Adrenal gland (tissue), 12 donors: ENCODE data around the gene MROH8. TPM values are rescaled to one million over a fixed set of nuclear protein-coding genes. Genes with fewer than 3 reads are reported as not detected.

Experiments used
- DNase-seq, 7 donors: peaks; one replicate each; pipeline ENCODE4 v3.0.0-alpha.2; 2019 to 2020
- H3K27ac ChIP-seq, 5 donors: fragments of 200-600 bp; sonication (generic) in 4 of 5; 1 replicate in 3 of 5; 2 replicates in 2 of 5; pipeline versions ENCODE4 v1.5.1 to v1.8.0; 2016 to 2020; ENCODE audit warnings: mild to moderate bottlenecking in 1 of 5
- H3K27me3 ChIP-seq: fragments of 200-600 bp; 2 replicates; pipeline ENCODE4 v1.8.0; 2021
- H3K36me3 ChIP-seq, 2 donors: fragments of 200-600 bp; replicated peaks in 1 of 2; 1 replicate in 1 of 2; 2 replicates in 1 of 2; pipeline versions ENCODE4 v1.5.1 to v1.8.0; 2018 to 2022
- H3K4me1 ChIP-seq, 2 donors: fragments of 200-600 bp; replicated peaks in 1 of 2; 1 replicate in 1 of 2; 2 replicates in 1 of 2; pipeline versions ENCODE4 v1.5.1 to v1.8.0; 2018 to 2021
- H3K4me3 ChIP-seq, 4 donors: fragments of 200-600 bp; sonication (generic) in 3 of 4; one replicate each; pipeline ENCODE4 v1.5.1; 2016 to 2018
- H3K9me3 ChIP-seq, 3 donors: fragments of 200-600 bp; sonication (generic) in 1 of 3; replicated peaks in 1 of 3; 1 replicate in 2 of 3; 2 replicates in 1 of 3; pipeline versions ENCODE4 v1.5.1 to v1.8.0; 2016 to 2021
- POLR2A ChIP-seq, 2 donors: fragments of 450-650 bp; IDR thresholded peaks; one replicate each; pipeline ENCODE4 v1.6.1; 2017; ENCODE audit warnings: antibody characterized with exemption in 2 of 2, mild to moderate bottlenecking in 2 of 2, moderate library complexity in 1 of 2
- WGBS, 4 donors: extraction: QIAGEN DNeasy Blood & Tissue Kit in 2 of 4; methylation state at CpG; one replicate each; pipeline versions ENCODE4 v1.1.5 to v1.1.7; 2013 to 2017; 5-methylcytosine and 5-hydroxymethylcytosine counted together
- intact Hi-C, 2 donors: fragments of 100-400 bp; cut with DNase I; formaldehyde crosslinking; loops; one replicate each; pipeline versions ENCODE4 v1.14.1 to v1.15.0; 2022 to 2023
- polyA plus RNA-seq, 3 donors: library from polyadenylated mRNA; stranded (reverse); fragments of 200-250 nt in 2 of 3; fragments of 350-450 nt in 1 of 3; fragmentation: Illumina TruSeq in 1 of 3; extraction: RNeasy Lipid Tissue Mini Kit (QIAGEN cat#74804) in 1 of 3; gene quantifications; one replicate each; pipeline ENCODE4 v1.2.3, GENCODE V29; 2013 to 2014
- total RNA-seq, 9 donors: library from RNA; depleted of rRNA in 4 of 9; stranded (reverse); fragments of >200 nt in 4 of 9; fragments of 120-200 nt in 1 of 9; fragmentation: NEBNext Ultra II Directional in 1 of 9; extraction: Animal tissue kit (Norgen Biotek cat#: 25700) in 1 of 9; gene quantifications; one replicate each; pipeline versions ENCODE4 v1.1.0 to v1.2.4, GENCODE V29; 2013 to 2023
- TF ChIP-seq, protein P1 (sequence below), 6 experiments: fragments of 450-650 bp in 4 of 6; fragments of 200-600 bp in 2 of 6; sonication (generic) in 1 of 6; IDR thresholded peaks; 1 replicate in 5 of 6; 2 replicates in 1 of 6; pipeline versions ENCODE4 v1.5.1 to v1.8.0; 2016 to 2021; ENCODE audit warnings: antibody characterized with exemption in 6 of 6, mild to moderate bottlenecking in 2 of 6, moderate library complexity in 1 of 6
- donor health status: healthy with polysubstance abuse.
- donor health status: Bipolar disorder and iron deficiency.
- donor health status: DM: yes; HTN: yes; CAD: no.
- donor health status: DM: no; HTN: no; CAD: no.
- donor health status: DM: no; HTN: no; CAD: no.
- donor health status: DM: yes; HTN: yes; CAD: no.

The MROH8 gene
- total and polyA plus RNA-seq, 12 donors: 1.3 to 13.8 (median 3.8) TPM

DNA sequence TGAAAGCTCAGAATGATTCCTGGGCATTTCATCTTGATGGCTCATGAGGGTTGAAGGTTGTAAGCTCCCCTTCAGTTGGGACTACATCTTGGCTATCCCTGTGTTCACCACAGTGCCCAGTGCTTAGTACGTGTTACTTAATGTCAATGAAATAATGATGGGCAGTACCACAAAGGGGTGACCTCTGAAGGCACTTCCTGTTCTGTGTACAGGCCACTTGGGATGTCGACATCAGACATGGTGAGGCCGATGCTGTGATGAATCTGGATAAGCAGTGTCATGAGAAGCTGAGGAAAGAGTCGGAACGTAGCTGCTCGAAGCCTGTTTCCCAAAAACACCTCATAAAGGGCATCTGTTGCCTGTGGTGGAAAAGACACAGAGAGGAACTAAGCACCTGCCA lies 55.9 kb downstream of the MROH8 start:
- no peaks in the 10 kb centered on the region for H3K27me3 ChIP-seq
- H3K27ac ChIP-seq: no peak overlapping the region
- no peaks in the 10 kb centered on the region for H3K9me3 ChIP-seq
- H3K36me3 ChIP-seq: no peaks in the 10 kb centered on the region
- intact Hi-C loops: no loop called here
- peak in 3 of 7 donors; percentile 6 to 24 (median 19) for DNase-seq
- H3K4me1 ChIP-seq: no peaks in the 10 kb centered on the region
- no peak for TF ChIP-seq POLR2A (IDR thresholded peaks at IDR 0.05)
- TF ChIP-seq, protein P1, sequence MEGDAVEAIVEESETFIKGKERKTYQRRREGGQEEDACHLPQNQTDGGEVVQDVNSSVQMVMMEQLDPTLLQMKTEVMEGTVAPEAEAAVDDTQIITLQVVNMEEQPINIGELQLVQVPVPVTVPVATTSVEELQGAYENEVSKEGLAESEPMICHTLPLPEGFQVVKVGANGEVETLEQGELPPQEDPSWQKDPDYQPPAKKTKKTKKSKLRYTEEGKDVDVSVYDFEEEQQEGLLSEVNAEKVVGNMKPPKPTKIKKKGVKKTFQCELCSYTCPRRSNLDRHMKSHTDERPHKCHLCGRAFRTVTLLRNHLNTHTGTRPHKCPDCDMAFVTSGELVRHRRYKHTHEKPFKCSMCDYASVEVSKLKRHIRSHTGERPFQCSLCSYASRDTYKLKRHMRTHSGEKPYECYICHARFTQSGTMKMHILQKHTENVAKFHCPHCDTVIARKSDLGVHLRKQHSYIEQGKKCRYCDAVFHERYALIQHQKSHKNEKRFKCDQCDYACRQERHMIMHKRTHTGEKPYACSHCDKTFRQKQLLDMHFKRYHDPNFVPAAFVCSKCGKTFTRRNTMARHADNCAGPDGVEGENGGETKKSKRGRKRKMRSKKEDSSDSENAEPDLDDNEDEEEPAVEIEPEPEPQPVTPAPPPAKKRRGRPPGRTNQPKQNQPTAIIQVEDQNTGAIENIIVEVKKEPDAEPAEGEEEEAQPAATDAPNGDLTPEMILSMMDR (IDR thresholded peaks at IDR 0.05): no peak
- no peak overlapping the region for H3K4me3 ChIP-seq
- WGBS, 4 donors: 71 to 87% (median 80%) methylated on average over 6 of the region's 6 CpGs

DNA sequence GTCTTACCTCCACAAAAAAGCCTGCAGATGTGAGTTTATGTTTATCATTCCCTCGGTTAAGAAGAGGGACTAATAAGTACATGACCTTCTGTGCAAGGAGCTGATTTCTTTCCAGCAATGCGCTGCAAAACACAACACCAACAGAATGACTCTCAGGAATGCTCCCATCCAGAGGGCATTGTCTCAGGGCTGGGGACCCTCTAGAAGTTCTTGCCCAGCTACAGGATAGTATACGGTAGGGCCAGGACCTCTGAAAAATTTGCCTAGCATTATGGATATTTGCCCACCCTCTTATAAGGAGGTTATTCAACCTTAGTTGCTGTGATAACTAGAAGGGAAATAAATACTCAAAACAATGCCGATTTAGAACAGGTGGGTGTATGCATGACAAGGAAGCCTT lies 58.9 kb downstream of the MROH8 start:
- Histone ChIP-seq H3K4me1 (no peaks in the 10 kb centered on the region), H3K27me3 (no peaks in the 10 kb centered on the region), H3K27ac (no peak overlapping the region), H3K4me3 (no peak overlapping the region), H3K9me3 (no peaks in the 10 kb centered on the region), H3K36me3 (no peaks in the 10 kb centered on the region)
- DNase-seq: no peak
- intact Hi-C loops: no loop called here
- TF ChIP-seq, protein P1 (IDR thresholded peaks at IDR 0.05): no peak
- TF ChIP-seq POLR2A (IDR thresholded peaks at IDR 0.05): no peak
- 73 to 85% (median 79%) methylated on average over 4 of the region's 4 CpGs for WGBS, 4 donors

DNA sequence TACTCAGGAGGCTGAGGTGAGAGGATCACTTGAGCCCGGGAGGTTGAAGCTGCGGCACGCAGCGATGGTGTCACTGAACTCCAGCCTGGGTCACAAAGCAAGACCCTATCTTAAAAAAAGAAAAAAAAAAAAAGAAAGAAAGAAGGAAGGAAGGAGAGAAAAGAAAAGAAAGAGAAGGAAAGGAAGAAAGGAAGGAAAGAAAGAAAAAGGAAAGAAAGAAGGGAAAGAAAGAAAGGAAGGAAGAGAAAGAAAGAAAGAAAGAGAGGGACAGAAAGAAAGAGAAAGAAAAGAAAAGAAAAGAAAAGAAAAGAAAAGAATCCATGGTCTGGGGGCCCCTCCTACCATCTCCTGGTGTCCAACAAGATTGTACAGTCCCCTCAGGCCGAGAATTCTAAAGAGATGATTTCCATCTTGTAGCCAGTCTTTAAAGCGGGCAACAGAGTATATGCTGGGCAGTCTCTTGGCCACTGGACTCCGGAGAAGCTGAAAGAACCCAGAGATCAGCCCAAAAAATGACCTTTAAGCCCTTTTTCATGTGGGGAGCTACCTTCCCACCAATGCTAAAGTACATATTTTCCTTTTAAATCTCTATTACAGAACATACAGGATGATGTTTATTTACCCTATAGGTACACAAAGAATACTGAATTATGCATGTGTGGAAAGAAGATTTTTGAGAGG lies 59.9 kb downstream of the MROH8 start:
- intact Hi-C loops: no loop called here
- Histone ChIP-seq H3K4me1 (no peaks in the 10 kb centered on the region), H3K9me3 (no peaks in the 10 kb centered on the region), H3K36me3 (no peaks in the 10 kb centered on the region), H3K4me3 (no peak overlapping the region), H3K27me3 (no peaks in the 10 kb centered on the region), H3K27ac (no peak overlapping the region)
- no peak for DNase-seq
- TF ChIP-seq, protein P1 (IDR thresholded peaks at IDR 0.05): no peak
- no peak for TF ChIP-seq POLR2A (IDR thresholded peaks at IDR 0.05)
- 89 to 93% (median 92%) methylated on average over 7 of the region's 7 CpGs for WGBS, 4 donors

DNA sequence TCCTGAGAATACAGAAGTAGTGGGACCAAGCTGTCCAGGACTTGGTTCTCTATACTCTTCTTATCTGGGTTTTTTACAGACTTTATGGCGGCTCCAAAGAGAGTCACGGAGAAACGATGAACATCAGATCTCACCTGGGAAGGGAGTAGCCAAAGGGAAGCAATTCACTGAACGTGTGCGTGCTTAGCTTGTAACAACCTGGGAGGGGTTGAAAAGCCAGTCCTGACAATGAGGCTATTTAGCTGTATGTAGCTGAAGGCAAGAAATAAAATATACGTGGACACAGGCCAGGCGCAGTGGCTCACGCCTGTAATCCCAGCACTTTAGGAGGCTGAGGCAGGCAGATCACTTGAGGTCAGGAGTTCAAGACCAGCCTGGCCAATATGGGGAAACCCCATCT lies 65.3 kb downstream of the MROH8 start:
- TF ChIP-seq, protein P1 (IDR thresholded peaks at IDR 0.05): no peak
- no peak for TF ChIP-seq POLR2A (IDR thresholded peaks at IDR 0.05)
- Histone ChIP-seq H3K36me3 (no peaks in the 10 kb centered on the region), H3K9me3 (no peaks in the 10 kb centered on the region), H3K4me3 (no peak overlapping the region), H3K27me3 (no peaks in the 10 kb centered on the region), H3K4me1 (no peaks in the 10 kb centered on the region), H3K27ac (no peak overlapping the region)
- no peak for DNase-seq
- intact Hi-C loops: no loop called here
- WGBS, 4 donors: 91 to 96% (median 94%) methylated on average over 8 of the region's 8 CpGs
